Heart left ventricle (tissue), 16 donors: ENCODE data around the gene WNT3A. TPM values are rescaled to one million over a fixed set of nuclear protein-coding genes. Genes with fewer than 3 reads are reported as not detected.

Experiments used
- ATAC-seq, 4 donors: fragments of 200-7000 bp; cut with Tn5 transposase; one replicate each; pipeline ENCODE4 v1.9.1; 2020 to 2022; ENCODE audit warnings: moderate library complexity in 4 of 4, mild to moderate bottlenecking in 3 of 4, moderate number of reproducible peaks in 1 of 4
- DNase-seq, 5 donors: peaks; one replicate each; pipeline ENCODE4 v3.0.0-alpha.2; 2020
- H3K27ac ChIP-seq, 12 donors: fragments of 200-600 bp; sonication (generic) in 4 of 12; one replicate each; pipeline versions ENCODE4 v1.5.0 to v1.8.0; 2016 to 2022; ENCODE audit warnings: mild to moderate bottlenecking in 2 of 12
- H3K27me3 ChIP-seq, 9 donors: fragments of 200-600 bp; sonication (generic) in 2 of 9; one replicate each; pipeline versions ENCODE4 v1.5.1 to v1.8.0; 2016 to 2022; ENCODE audit warnings: mild to moderate bottlenecking in 3 of 9
- H3K36me3 ChIP-seq, 9 donors: fragments of 200-600 bp; sonication (generic) in 2 of 9; one replicate each; pipeline versions ENCODE4 v1.5.0 to v1.8.0; 2018 to 2022; ENCODE audit warnings: mild to moderate bottlenecking in 2 of 9
- H3K4me1 ChIP-seq, 12 donors: fragments of 200-600 bp; sonication (generic) in 4 of 12; one replicate each; pipeline versions ENCODE4 v1.5.0 to v1.8.0; 2016 to 2022; ENCODE audit warnings: mild to moderate bottlenecking in 3 of 12
- H3K4me3 ChIP-seq, 12 donors: fragments of 200-600 bp; sonication (generic) in 4 of 12; one replicate each; pipeline versions ENCODE4 v1.5.0 to v1.8.0; 2017 to 2022; ENCODE audit warnings: mild to moderate bottlenecking in 9 of 12, moderate library complexity in 4 of 12
- H3K9me3 ChIP-seq, 12 donors: fragments of 200-600 bp; sonication (generic) in 4 of 12; one replicate each; pipeline versions ENCODE4 v1.5.0 to v1.8.0; 2016 to 2022; ENCODE audit warnings: mild to moderate bottlenecking in 1 of 12
- CTCF ChIP-seq, 12 donors: fragments of 200-600 bp; sonication (generic) in 4 of 12; IDR thresholded peaks; one replicate each; pipeline versions ENCODE4 v1.5.0 to v1.8.0; 2018 to 2022; ENCODE audit warnings: antibody characterized with exemption in 12 of 12, mild to moderate bottlenecking in 5 of 12
- POLR2A ChIP-seq, 2 donors: fragments of 450-650 bp; IDR thresholded peaks; one replicate each; pipeline ENCODE4 v1.6.1; 2017; ENCODE audit warnings: antibody characterized with exemption in 2 of 2, mild to moderate bottlenecking in 2 of 2, moderate library complexity in 2 of 2
- WGBS, 4 donors: extraction: QIAGEN DNeasy Blood & Tissue Kit in 2 of 4; methylation state at CpG; one replicate each; pipeline versions ENCODE4 v1.1.5 to v1.1.7; 2013 to 2018; 5-methylcytosine and 5-hydroxymethylcytosine counted together
- intact Hi-C, 10 donors: fragments of 100-400 bp; cut with DNase I; formaldehyde crosslinking; loops; one replicate each; pipeline versions ENCODE4 v1.11.1 to v1.14.2; 2022
- polyA plus RNA-seq, 2 donors: library from polyadenylated mRNA; stranded (reverse); fragments of 200-250 nt; gene quantifications; one replicate each; pipeline ENCODE4 v1.2.3, GENCODE V29; 2013
- total RNA-seq, 9 donors: library from RNA; depleted of rRNA in 2 of 9; stranded (reverse); fragments of >200 nt in 2 of 9; fragmentation: NEBNext Ultra II Directional in 3 of 9; extraction: Animal tissue kit (Norgen Biotek cat#: 25700) in 3 of 9; gene quantifications; one replicate each; pipeline versions ENCODE4 v1.1.0 to v1.2.4, GENCODE V29; 2016 to 2023
- donor health status: ischemic (EF 13 %, LVEDD 7.1; RV severe dilation, severe dysfunction).
- donor health status: healthy with polysubstance abuse.
- donor health status: DM: no; HTN: yes; CAD: no.
- donor health status: DM: no; HTN: no; CAD: no.
- donor health status: ischemic (EF 25% LVEDD 6.9; RV normal size, moderate dysfunction).
- donor health status: ischemic (EF 25% LVEDD 5.7; RV mildly dilated, moderate dysfunction).
- donor health status: healthy.
- donor health status: DM: yes; HTN: yes; CAD: no.
- donor health status: ischemic (EF 35%, LVEDD 5.7; RV mildly dilated, moderate dysfunction).
- donor health status: nonischemic (EF 11% LVEDD 7.7; RV severe dilation, severe dysfunction).
- donor health status: DM: yes; HTN: yes; CAD: no.
- donor health status: PGD.
- donor health status: ischemic (EF 29% LVEDD 5.4; RV normal size, mild dysfunction).
- donor health status: nonischemic (EF 23%, LVEDD 6.1; RV moderate dilation, normal function).

Gene WNT3A
- total and polyA plus RNA-seq, 11 donors, result not detected

- no peak overlapping the region for H3K4me3 ChIP-seq
- TF ChIP-seq POLR2A (IDR thresholded peaks at IDR 0.05) (no peak), CTCF (IDR thresholded peaks at IDR 0.05) (peak; percentile 49 to 73 (median 62))
- no peak overlapping the region for H3K27ac ChIP-seq
- WGBS, 4 donors, result 21 to 24% (median 21%) methylated on average over 7 of the region's 7 CpGs
- no peaks in the 10 kb centered on the region for H3K4me1 ChIP-seq
- ATAC-seq (peak; percentile 84 to 92 (median 90)), DNase-seq (peak in 4 of 5 donors; percentile 35 to 62 (median 52))
- H3K36me3 ChIP-seq, result no peaks in the 10 kb centered on the region
- peaks cover 0 to 30% (median 17%) of the 10 kb centered on the region in 12 donors for H3K9me3 ChIP-seq
- peaks cover 6 to 28% (median 14%) of the 10 kb centered on the region in 9 donors for H3K27me3 ChIP-seq
- intact Hi-C loops, result no loop called here
These were observed 7.5 kb upstream of the WNT3A start for GRCh38 chr1:227999056-227999930.

- no peaks in the 10 kb centered on the region for H3K4me1 ChIP-seq
- no peak for ATAC-seq
- no peak overlapping the region for H3K27ac ChIP-seq
- WGBS, 4 donors, result 88 to 93% (median 91%) methylated on average over 5 of the region's 5 CpGs
- no peak for TF ChIP-seq POLR2A (IDR thresholded peaks at IDR 0.05)
- no peak for TF ChIP-seq CTCF (IDR thresholded peaks at IDR 0.05)
- H3K4me3 ChIP-seq, result no peak overlapping the region
- intact Hi-C loops, result loop anchor here in 1 of 10 donors (5.0 kb wide), 1 partner anchor 77 kb away; no protein-coding TSS in a partner anchor
- DNase-seq, result no peak
- peaks cover 17 to 40% (median 26%) of the 10 kb centered on the region in 9 donors for H3K27me3 ChIP-seq
- no peaks in the 10 kb centered on the region for H3K36me3 ChIP-seq
- H3K9me3 ChIP-seq, result peaks cover 0 to 30% (median 17%) of the 10 kb centered on the region in 12 donors
These were observed 6.4 kb upstream of the WNT3A start for GRCh38 chr1:228000416-228000815.

GRCh38 chr1:228000836-228001563 lies 5.8 kb upstream of the WNT3A start:
- DNase-seq (no peak), ATAC-seq (no peak)
- Histone ChIP-seq H3K4me1 (no peaks in the 10 kb centered on the region), H3K27me3 (peaks cover 19 to 46% (median 31%) of the 10 kb centered on the region in 9 donors), H3K9me3 (peaks cover 0 to 27% (median 15%) of the 10 kb centered on the region in 12 donors), H3K36me3 (no peaks in the 10 kb centered on the region), H3K27ac (no peak overlapping the region), H3K4me3 (no peak overlapping the region)
- WGBS, 4 donors, result 79 to 89% (median 86%) methylated on average over 7 to 13 of the region's 13 CpGs
- TF ChIP-seq POLR2A (IDR thresholded peaks at IDR 0.05), result no peak
- no peak for TF ChIP-seq CTCF (IDR thresholded peaks at IDR 0.05)
- intact Hi-C loops, result loop anchor here in 1 of 10 donors (5.0 kb wide), 1 partner anchor 76 kb away; no protein-coding TSS in a partner anchor
